ENCODE measurements around the gene SHH.

Gene SHH

DNA sequence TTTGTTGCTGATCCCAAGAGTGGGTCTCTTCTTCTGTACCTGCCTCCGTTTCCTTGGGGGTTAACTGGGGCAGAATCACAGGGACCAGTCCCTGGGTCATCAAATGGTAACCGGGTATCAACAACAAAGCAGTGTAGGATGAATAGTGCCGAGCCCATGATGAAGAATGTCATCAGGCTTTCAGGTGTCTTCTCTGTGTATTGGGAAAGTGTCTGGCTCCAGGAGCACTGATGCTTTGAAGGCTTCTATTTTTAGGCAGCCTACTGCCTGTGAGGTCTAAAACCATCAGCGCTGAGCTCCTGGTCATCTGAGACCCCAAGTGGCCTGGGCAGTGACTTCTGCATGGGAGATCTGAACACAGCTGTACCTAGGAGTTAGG lies 48.2 kb upstream of the SHH start:
- Histone ChIP-seq H3K79me2 (ENCODE audit: low read length) (no peaks in the 10 kb centered on the region), H3K9me2 (replicated peaks; ENCODE audit: insufficient read depth, low read length) (no peaks in the 10 kb centered on the region), H3K9ac (ENCODE audit: low read length) (no peak overlapping the region), H3K9me3 (replicated peaks; ENCODE audit: insufficient read depth, low read length) (no peaks in the 10 kb centered on the region), H3K4me1 (ENCODE audit: low read length) (no peaks in the 10 kb centered on the region), H3F3A (ENCODE audit: insufficient read depth, low read length) (no peaks in the 10 kb centered on the region), H3K27ac (ENCODE audit: low read length) (no peak overlapping the region), H2AFZ (ENCODE audit: low read length) (no peak overlapping the region), H4K20me1 (ENCODE audit: insufficient read depth, low read length) (no peaks in the 10 kb centered on the region), H3K4me3 (ENCODE audit: low read length) (no peak overlapping the region), H3K4me2 (ENCODE audit: low read depth, low read length) (no peak overlapping the region), H3K27me3 (replicated peaks; ENCODE audit: insufficient read depth, low read length) (peaks cover 32% of the 10 kb centered on the region; the same call in 1 of the 2 replicates), H3K36me3 (replicated peaks; ENCODE audit: insufficient read depth, low read length) (no peaks in the 10 kb centered on the region)
- TF ChIP-seq, protein P1, sequence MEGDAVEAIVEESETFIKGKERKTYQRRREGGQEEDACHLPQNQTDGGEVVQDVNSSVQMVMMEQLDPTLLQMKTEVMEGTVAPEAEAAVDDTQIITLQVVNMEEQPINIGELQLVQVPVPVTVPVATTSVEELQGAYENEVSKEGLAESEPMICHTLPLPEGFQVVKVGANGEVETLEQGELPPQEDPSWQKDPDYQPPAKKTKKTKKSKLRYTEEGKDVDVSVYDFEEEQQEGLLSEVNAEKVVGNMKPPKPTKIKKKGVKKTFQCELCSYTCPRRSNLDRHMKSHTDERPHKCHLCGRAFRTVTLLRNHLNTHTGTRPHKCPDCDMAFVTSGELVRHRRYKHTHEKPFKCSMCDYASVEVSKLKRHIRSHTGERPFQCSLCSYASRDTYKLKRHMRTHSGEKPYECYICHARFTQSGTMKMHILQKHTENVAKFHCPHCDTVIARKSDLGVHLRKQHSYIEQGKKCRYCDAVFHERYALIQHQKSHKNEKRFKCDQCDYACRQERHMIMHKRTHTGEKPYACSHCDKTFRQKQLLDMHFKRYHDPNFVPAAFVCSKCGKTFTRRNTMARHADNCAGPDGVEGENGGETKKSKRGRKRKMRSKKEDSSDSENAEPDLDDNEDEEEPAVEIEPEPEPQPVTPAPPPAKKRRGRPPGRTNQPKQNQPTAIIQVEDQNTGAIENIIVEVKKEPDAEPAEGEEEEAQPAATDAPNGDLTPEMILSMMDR (IDR thresholded peaks at IDR 0.05; ENCODE audit: low read length) = no peak
- TF ChIP-seq EZH2phosphoT487 (IDR thresholded peaks at IDR 0.05; ENCODE audit: low read length) = no peak
- TF ChIP-seq EZH2 (optimal IDR thresholded peaks at IDR 0.05; ENCODE audit: low read depth, low read length) = no peak
- no peak for DNase-seq

DNA sequence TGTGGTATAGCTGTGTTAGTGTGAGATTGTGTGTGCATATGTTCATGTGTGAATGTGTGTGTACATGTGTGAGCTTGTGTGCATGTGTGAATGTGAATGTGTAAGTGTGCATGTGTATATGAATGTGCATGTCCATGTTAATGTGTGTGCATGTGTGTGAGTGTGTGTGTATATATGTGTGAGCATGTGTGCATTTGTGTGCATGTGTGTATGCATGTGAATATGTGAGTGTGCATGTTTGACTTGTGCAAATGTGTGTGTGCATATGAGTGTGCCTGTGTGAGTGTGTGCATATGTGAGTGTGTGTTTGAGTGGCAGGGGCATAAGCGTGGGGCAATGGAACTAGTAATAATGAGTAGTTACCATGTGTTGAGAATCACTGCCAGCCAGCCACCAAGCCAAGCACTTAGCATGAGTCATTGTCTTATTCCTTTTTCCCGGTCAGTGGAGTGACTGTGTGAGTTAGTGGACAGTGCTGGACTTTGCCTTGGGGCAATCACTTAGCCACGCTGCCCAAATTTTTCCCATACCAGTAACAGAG lies 46.3 kb upstream of the SHH start:
- Histone ChIP-seq H3K4me1 (ENCODE audit: low read length) (no peaks in the 10 kb centered on the region), H3F3A (ENCODE audit: insufficient read depth, low read length) (no peaks in the 10 kb centered on the region), H3K4me3 (ENCODE audit: low read length) (no peak overlapping the region), H3K36me3 (replicated peaks; ENCODE audit: insufficient read depth, low read length) (no peaks in the 10 kb centered on the region), H3K4me2 (ENCODE audit: low read depth, low read length) (no peak overlapping the region), H3K27me3 (replicated peaks; ENCODE audit: insufficient read depth, low read length) (peaks cover 24% of the 10 kb centered on the region), H2AFZ (ENCODE audit: low read length) (no peak overlapping the region), H3K27ac (ENCODE audit: low read length) (no peak overlapping the region), H3K79me2 (ENCODE audit: low read length) (no peaks in the 10 kb centered on the region), H3K9ac (ENCODE audit: low read length) (no peak overlapping the region), H3K9me2 (replicated peaks; ENCODE audit: insufficient read depth, low read length) (no peaks in the 10 kb centered on the region), H4K20me1 (ENCODE audit: insufficient read depth, low read length) (no peaks in the 10 kb centered on the region), H3K9me3 (replicated peaks; ENCODE audit: insufficient read depth, low read length) (no peaks in the 10 kb centered on the region)
- DNase-seq = no peak
- TF ChIP-seq EZH2 (optimal IDR thresholded peaks at IDR 0.05; ENCODE audit: low read depth, low read length) = no peak
- TF ChIP-seq EZH2phosphoT487 (IDR thresholded peaks at IDR 0.05; ENCODE audit: low read length) = no peak
- TF ChIP-seq, protein P1 (IDR thresholded peaks at IDR 0.05; ENCODE audit: low read length) = no peak

DNA sequence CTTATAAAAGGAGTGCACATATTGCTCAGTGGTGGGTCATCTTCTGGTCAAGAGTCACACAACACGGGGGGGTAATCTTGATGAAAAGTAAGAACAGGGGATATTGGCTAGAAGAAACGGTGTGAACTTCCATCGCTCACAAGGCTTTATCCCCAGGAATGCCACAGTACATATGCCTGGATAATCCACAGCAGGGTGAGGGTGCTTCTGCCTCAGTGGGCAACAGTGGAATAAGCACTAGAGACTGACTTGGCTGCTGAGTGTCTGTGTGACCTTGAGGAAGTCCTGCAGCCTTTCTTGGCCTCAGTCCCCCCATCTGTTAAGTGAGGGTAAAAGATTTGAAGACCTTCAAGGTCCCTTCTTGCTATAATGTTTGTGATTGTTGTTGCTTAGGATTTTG lies 44.9 kb upstream of the SHH start:
- no peak overlapping the region for H2AFZ ChIP-seq (ENCODE audit: low read length)
- no peak overlapping the region for H3K9ac ChIP-seq (ENCODE audit: low read length)
- TF ChIP-seq EZH2 (optimal IDR thresholded peaks at IDR 0.05; ENCODE audit: low read depth, low read length) = no peak
- no peak for TF ChIP-seq EZH2phosphoT487 (IDR thresholded peaks at IDR 0.05; ENCODE audit: low read length)
- TF ChIP-seq, protein P1 (IDR thresholded peaks at IDR 0.05; ENCODE audit: low read length) = no peak
- H3K36me3 ChIP-seq (replicated peaks; ENCODE audit: insufficient read depth, low read length) = no peaks in the 10 kb centered on the region
- H3K27ac ChIP-seq (ENCODE audit: low read length) = no peak overlapping the region
- no peak overlapping the region for H3K4me2 ChIP-seq (ENCODE audit: low read depth, low read length)
- no peak overlapping the region for H3K4me3 ChIP-seq (ENCODE audit: low read length)
- no peaks in the 10 kb centered on the region for H3F3A ChIP-seq (ENCODE audit: insufficient read depth, low read length)
- no peaks in the 10 kb centered on the region for H3K9me2 ChIP-seq (replicated peaks; ENCODE audit: insufficient read depth, low read length)
- no peaks in the 10 kb centered on the region for H4K20me1 ChIP-seq (ENCODE audit: insufficient read depth, low read length)
- no peaks in the 10 kb centered on the region for H3K79me2 ChIP-seq (ENCODE audit: low read length)
- no peaks in the 10 kb centered on the region for H3K4me1 ChIP-seq (ENCODE audit: low read length)
- H3K9me3 ChIP-seq (replicated peaks; ENCODE audit: insufficient read depth, low read length) = no peaks in the 10 kb centered on the region
- DNase-seq = no peak
- H3K27me3 ChIP-seq (replicated peaks; ENCODE audit: insufficient read depth, low read length) = peaks cover 12% of the 10 kb centered on the region

Data from MM.1S (cell line).